SK-N-SH treated with all-trans-retinoic acid at 6 μM for 48 hours (cell line): Measurements from ENCODE around the gene SYNGR3.

Source experiments
- ATAC-seq: fragments of 200-7000 bp; cut with Tn5 transposase; 3 replicates; pipeline ENCODE4 v1.9.1; 2020; ENCODE audit warnings: mild to moderate bottlenecking, moderate library complexity
- ARNTL ChIP-seq: fragments of 450-650 bp; formaldehyde crosslinking; IDR thresholded peaks from 2 replicates; pipeline ENCODE4 v1.5.0; 2020; ENCODE audit warnings: low read depth, mild to moderate bottlenecking, moderate library complexity, borderline replicate concordance
- ISL1 ChIP-seq: fragments of 250-450 bp; sonication (Bioruptor Pico); IDR thresholded peaks from 2 replicates; pipeline ENCODE4 v2.1.2; 2022; ENCODE audit warnings: mild to moderate bottlenecking, moderate library complexity
- OSR1 ChIP-seq: fragments of 250-450 bp; sonication (Bioruptor Pico); IDR thresholded peaks from 2 replicates; pipeline ENCODE4 v1.8.0; 2022; ENCODE audit warnings: moderate library complexity, mild to moderate bottlenecking, inconsistent platforms
- PPARA ChIP-seq: fragments of 250-450 bp; sonication (Bioruptor Pico); IDR thresholded peaks from 2 replicates; pipeline ENCODE4 v1.5.0; 2020; ENCODE audit warnings: mild to moderate bottlenecking, borderline replicate concordance
- RARB ChIP-seq: fragments of 250-450 bp; sonication (Bioruptor Pico); IDR thresholded peaks from 2 replicates; pipeline ENCODE4 v1.8.0; 2021; ENCODE audit warnings: mild to moderate bottlenecking, moderate library complexity
- SNAI2 ChIP-seq: fragments of 250-450 bp; sonication (Bioruptor Pico); IDR thresholded peaks from 2 replicates; pipeline ENCODE4 v1.5.0; 2020; ENCODE audit warnings: mild to moderate bottlenecking, moderate library complexity
- TCF4 ChIP-seq: fragments of 250-450 bp; sonication (Bioruptor Pico); IDR thresholded peaks from 2 replicates; pipeline ENCODE4 v1.8.0; 2021; ENCODE audit warnings: mild to moderate bottlenecking, moderate library complexity, borderline replicate concordance
- TOX ChIP-seq: fragments of 250-450 bp; sonication (Bioruptor Pico); IDR thresholded peaks from 2 replicates; pipeline ENCODE4 v1.8.0; 2021; ENCODE audit warnings: mild to moderate bottlenecking, moderate library complexity, borderline replicate concordance
- ZFP3 ChIP-seq: fragments of 250-450 bp; sonication (Bioruptor Pico); IDR thresholded peaks from 2 replicates; pipeline ENCODE4 v1.5.0; 2020; ENCODE audit warnings: mild to moderate bottlenecking, moderate library complexity
- ZNF70 ChIP-seq: fragments of 450-650 bp; formaldehyde crosslinking; IDR thresholded peaks from 2 replicates; pipeline ENCODE4 v1.5.0; 2020; ENCODE audit warnings: mild to moderate bottlenecking, moderate library complexity
- ZNF8 ChIP-seq: fragments of 450-650 bp; formaldehyde crosslinking; IDR thresholded peaks from 2 replicates; pipeline ENCODE4 v1.5.0; 2020; ENCODE audit warnings: mild to moderate bottlenecking, moderate library complexity
- TF ChIP-seq, protein P1 (sequence below): fragments of 250-450 bp; sonication (Bioruptor Pico); IDR thresholded peaks from 2 replicates; pipeline ENCODE4 v1.8.0; 2020; ENCODE audit warnings: mild to moderate bottlenecking, moderate library complexity, borderline replicate concordance
- TF ChIP-seq, protein P2 (sequence below): fragments of 250-450 bp; sonication (Bioruptor Pico); IDR thresholded peaks from 2 replicates; pipeline ENCODE4 v1.5.1; 2020; ENCODE audit warnings: low read depth, mild to moderate bottlenecking, moderate library complexity
- TF ChIP-seq, protein P3 (sequence below): fragments of 250-450 bp; sonication (Bioruptor Pico); IDR thresholded peaks from 2 replicates; pipeline ENCODE4 v1.5.0; 2020; ENCODE audit warnings: mild to moderate bottlenecking, moderate library complexity
- TF ChIP-seq, protein P4 (sequence below): fragments of 250-450 bp; sonication (Bioruptor Pico); IDR thresholded peaks from 2 replicates; pipeline ENCODE4 v1.8.0; 2021; ENCODE audit warnings: low read depth, mild to moderate bottlenecking, moderate library complexity, borderline replicate concordance
- TF ChIP-seq, protein P5 (sequence below): fragments of 250-450 bp; sonication (Bioruptor Pico); IDR thresholded peaks from 2 replicates; pipeline ENCODE4 v1.5.1; 2021; ENCODE audit warnings: mild to moderate bottlenecking, moderate library complexity

Gene SYNGR3, protein sequence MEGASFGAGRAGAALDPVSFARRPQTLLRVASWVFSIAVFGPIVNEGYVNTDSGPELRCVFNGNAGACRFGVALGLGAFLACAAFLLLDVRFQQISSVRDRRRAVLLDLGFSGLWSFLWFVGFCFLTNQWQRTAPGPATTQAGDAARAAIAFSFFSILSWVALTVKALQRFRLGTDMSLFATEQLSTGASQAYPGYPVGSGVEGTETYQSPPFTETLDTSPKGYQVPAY

DNA sequence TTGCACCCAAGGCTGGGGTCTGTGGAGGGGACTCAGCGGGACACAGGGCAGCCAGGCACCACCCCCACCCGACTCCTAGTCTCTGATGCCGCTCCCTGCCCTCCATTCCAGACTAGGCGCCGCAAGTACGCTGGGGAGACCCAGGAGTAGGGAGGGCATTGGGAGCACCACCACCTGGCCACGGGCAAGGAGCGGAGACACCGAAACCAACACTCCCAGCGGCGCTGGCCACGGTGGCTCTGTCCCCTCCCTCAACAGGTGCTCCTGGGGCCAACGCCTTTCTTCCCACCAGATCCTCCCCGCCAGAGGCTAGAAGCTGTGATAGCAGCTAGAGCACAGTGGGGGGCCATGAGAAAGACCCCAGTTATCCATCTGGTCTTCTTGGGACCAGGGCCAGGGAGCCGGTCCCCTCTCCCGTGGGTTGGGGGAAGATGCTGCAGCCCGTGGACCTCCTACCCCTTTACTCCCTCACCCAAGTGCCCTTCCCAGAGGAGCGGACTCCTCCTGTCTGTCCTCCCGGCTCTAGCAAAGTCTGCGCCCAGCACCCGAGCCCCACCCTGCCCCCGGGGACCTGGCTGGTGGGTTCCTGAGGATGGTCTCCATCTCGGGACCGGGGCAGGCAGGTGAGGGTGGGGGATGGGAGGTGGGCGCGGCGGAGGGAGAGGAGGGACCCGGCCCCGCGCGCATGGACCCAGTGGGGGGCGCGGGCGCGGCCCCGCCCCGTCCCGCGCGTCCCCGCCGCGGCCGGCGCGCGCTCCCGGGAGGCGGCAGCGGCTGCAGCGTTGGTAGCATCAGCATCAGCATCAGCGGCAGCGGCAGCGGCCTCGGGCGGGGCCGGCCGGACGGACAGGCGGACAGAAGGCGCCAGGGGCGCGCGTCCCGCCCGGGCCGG, at the start of gene SYNGR3:
Gene SYNGR3 (plus strand): TSS at position 762 of the 892 bp plus-strand sequence. CDS start 133 bp downstream, outside the sequence.
- TF ChIP-seq TOX, result no peak
- TF ChIP-seq PPARA (CRISPR knock-in tag), result no peak
- TF ChIP-seq ISL1, result no peak
- TF ChIP-seq ARNTL (CRISPR knock-in tag), result no peak
- no peak for TF ChIP-seq ZNF70 (CRISPR knock-in tag)
- no peak for TF ChIP-seq ZFP3 (CRISPR knock-in tag)
- TF ChIP-seq, protein P1, sequence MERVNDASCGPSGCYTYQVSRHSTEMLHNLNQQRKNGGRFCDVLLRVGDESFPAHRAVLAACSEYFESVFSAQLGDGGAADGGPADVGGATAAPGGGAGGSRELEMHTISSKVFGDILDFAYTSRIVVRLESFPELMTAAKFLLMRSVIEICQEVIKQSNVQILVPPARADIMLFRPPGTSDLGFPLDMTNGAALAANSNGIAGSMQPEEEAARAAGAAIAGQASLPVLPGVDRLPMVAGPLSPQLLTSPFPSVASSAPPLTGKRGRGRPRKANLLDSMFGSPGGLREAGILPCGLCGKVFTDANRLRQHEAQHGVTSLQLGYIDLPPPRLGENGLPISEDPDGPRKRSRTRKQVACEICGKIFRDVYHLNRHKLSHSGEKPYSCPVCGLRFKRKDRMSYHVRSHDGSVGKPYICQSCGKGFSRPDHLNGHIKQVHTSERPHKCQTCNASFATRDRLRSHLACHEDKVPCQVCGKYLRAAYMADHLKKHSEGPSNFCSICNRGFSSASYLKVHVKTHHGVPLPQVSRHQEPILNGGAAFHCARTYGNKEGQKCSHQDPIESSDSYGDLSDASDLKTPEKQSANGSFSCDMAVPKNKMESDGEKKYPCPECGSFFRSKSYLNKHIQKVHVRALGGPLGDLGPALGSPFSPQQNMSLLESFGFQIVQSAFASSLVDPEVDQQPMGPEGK (CRISPR knock-in tag), result no peak
- peak; percentile 5; the same call in 2 of the 3 replicates for ATAC-seq

DNA sequence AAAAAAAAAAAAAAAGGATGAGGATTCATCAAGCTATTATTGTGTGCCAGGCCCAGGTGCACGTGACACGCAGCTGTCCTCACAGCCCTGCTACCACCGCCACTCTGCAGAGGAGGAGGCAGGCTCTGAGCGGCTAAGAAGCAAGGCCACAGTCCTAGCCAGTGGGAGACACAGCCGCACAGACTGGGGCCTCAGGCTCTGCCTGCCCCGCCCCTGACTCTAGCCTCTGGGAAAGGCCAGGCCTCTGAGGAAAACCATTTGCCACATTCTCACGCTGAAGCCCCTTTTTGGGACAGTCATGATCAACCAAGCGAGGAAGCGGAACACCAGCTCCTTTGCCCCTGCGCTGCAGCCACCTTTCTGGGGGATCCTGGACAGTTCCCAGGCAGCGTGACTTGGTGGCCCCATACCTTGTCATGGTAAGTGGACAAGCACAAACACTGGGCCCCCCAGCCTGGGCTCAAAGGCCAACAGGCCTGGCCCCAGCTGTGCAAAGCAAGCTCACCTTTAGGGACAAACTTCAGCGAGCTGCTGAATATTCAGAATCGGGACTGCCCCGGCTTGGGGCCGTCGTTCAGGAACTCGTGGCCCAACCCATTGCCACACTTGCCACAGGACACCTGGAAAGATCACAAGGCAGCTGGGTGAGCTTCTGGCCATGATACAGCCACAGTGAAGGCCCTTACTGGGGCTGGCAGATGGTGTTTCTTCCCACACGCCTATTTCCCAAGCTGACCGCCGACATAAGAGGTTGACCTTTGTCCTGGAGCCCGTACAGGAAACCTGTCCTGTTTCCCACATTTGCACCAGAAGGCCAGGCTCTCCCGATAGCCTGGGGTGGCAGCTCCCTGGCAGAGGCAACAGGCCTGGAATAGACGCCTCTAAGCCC, 49.3 kb upstream of the SYNGR3 start:
- TF ChIP-seq ZNF70 (CRISPR knock-in tag), result no peak
- no peak for TF ChIP-seq ZNF8 (CRISPR knock-in tag)
- TF ChIP-seq OSR1 (CRISPR knock-in tag), result no peak
- no peak for TF ChIP-seq PPARA (CRISPR knock-in tag)
- no peak for TF ChIP-seq ZFP3 (CRISPR knock-in tag)
- no peak for TF ChIP-seq ARNTL (CRISPR knock-in tag)
- no peak for ATAC-seq

DNA sequence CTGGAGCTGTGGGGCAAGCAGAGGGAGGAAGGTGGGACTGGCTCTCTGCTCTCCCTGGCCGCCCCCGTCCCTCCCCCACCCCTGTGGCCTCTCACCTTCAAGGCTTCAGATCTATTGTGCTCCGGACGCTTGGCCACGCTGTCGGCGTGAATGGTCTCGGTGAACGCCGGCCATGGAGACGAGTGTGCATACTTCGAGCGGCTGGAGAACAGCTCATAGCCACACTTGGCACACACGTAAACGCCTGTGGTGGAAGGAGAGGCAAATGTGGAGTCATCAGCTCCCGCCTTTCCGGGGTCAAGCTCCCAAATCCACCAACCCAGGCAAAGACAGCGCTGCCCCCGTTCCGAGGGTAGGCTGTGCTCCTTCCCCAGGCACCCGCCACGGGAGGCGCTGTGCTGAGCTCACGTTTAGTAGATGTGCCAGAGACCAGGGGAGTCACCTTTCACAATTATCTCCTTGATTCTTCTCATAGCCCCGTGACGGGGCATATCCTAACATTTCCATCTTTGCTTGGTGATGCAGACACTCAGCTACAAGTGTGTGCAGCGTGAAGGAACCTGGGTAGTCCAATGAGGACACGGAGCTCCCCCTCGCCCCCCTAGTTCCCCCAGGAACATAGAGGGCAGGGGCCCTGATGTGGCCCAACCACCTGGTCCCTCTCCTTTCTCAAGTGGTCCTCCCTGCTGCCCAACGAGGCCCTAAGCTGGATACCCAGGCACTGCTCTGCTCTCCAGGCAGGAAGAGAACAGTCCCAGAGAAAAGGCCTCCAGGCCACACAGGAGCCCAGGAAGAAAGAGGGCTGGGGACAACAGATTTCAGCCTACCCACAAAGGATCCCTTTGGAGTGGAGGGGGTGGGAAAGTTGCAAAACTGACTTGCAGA, 48.4 kb upstream of the SYNGR3 start:
- TF ChIP-seq, protein P2, sequence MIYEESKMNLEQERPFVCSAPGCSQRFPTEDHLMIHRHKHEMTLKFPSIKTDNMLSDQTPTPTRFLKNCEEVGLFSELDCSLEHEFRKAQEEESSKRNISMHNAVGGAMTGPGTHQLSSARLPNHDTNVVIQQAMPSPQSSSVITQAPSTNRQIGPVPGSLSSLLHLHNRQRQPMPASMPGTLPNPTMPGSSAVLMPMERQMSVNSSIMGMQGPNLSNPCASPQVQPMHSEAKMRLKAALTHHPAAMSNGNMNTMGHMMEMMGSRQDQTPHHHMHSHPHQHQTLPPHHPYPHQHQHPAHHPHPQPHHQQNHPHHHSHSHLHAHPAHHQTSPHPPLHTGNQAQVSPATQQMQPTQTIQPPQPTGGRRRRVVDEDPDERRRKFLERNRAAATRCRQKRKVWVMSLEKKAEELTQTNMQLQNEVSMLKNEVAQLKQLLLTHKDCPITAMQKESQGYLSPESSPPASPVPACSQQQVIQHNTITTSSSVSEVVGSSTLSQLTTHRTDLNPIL (CRISPR knock-in tag), result no peak
- no peak for TF ChIP-seq ISL1
- no peak for TF ChIP-seq RARB (CRISPR knock-in tag)
- no peak for TF ChIP-seq ARNTL (CRISPR knock-in tag)
- TF ChIP-seq, protein P3, sequence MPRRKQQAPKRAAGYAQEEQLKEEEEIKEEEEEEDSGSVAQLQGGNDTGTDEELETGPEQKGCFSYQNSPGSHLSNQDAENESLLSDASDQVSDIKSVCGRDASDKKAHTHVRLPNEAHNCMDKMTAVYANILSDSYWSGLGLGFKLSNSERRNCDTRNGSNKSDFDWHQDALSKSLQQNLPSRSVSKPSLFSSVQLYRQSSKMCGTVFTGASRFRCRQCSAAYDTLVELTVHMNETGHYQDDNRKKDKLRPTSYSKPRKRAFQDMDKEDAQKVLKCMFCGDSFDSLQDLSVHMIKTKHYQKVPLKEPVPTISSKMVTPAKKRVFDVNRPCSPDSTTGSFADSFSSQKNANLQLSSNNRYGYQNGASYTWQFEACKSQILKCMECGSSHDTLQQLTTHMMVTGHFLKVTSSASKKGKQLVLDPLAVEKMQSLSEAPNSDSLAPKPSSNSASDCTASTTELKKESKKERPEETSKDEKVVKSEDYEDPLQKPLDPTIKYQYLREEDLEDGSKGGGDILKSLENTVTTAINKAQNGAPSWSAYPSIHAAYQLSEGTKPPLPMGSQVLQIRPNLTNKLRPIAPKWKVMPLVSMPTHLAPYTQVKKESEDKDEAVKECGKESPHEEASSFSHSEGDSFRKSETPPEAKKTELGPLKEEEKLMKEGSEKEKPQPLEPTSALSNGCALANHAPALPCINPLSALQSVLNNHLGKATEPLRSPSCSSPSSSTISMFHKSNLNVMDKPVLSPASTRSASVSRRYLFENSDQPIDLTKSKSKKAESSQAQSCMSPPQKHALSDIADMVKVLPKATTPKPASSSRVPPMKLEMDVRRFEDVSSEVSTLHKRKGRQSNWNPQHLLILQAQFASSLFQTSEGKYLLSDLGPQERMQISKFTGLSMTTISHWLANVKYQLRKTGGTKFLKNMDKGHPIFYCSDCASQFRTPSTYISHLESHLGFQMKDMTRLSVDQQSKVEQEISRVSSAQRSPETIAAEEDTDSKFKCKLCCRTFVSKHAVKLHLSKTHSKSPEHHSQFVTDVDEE (CRISPR knock-in tag), result no peak
- no peak for TF ChIP-seq ZNF8 (CRISPR knock-in tag)
- TF ChIP-seq OSR1 (CRISPR knock-in tag), result no peak
- TF ChIP-seq, protein P1 (CRISPR knock-in tag), result no peak
- TF ChIP-seq TCF4, result no peak
- no peak for TF ChIP-seq ZNF70 (CRISPR knock-in tag)
- TF ChIP-seq, protein P4, sequence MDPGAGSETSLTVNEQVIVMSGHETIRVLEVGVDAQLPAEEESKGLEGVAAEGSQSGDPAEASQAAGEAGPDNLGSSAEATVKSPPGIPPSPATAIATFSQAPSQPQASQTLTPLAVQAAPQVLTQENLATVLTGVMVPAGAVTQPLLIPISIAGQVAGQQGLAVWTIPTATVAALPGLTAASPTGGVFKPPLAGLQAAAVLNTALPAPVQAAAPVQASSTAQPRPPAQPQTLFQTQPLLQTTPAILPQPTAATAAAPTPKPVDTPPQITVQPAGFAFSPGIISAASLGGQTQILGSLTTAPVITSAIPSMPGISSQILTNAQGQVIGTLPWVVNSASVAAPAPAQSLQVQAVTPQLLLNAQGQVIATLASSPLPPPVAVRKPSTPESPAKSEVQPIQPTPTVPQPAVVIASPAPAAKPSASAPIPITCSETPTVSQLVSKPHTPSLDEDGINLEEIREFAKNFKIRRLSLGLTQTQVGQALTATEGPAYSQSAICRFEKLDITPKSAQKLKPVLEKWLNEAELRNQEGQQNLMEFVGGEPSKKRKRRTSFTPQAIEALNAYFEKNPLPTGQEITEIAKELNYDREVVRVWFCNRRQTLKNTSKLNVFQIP, result no peak
- TF ChIP-seq TOX, result no peak
- TF ChIP-seq, protein P5, sequence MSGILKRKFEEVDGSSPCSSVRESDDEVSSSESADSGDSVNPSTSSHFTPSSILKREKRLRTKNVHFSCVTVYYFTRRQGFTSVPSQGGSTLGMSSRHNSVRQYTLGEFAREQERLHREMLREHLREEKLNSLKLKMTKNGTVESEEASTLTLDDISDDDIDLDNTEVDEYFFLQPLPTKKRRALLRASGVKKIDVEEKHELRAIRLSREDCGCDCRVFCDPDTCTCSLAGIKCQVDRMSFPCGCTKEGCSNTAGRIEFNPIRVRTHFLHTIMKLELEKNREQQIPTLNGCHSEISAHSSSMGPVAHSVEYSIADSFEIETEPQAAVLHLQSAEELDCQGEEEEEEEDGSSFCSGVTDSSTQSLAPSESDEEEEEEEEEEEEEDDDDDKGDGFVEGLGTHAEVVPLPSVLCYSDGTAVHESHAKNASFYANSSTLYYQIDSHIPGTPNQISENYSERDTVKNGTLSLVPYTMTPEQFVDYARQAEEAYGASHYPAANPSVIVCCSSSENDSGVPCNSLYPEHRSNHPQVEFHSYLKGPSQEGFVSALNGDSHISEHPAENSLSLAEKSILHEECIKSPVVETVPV, result no peak
- TF ChIP-seq SNAI2, result no peak
- ATAC-seq, result no peak
